HepG2 (cell line): Measurements from ENCODE around the gene ADCY1. TPM values are rescaled to one million over a fixed set of nuclear protein-coding genes. Genes with fewer than 3 reads are reported as not detected.

Source experiments
- ATAC-seq: fragments of 200-7000 bp; cut with Tn5 transposase; 3 replicates; pipeline ENCODE4 v1.9.1; 2020; ENCODE audit warnings: mild to moderate bottlenecking, moderate library complexity
- Bru-seq: library from RNA; stranded (reverse); fragments of 400-500 nt; gene quantifications from one replicate; lab custom pipeline; 2021; lab: Mats Ljungman, UMichigan
- BruChase-seq, 2 experiments: library from RNA; stranded (reverse); fragments of 400-500 nt; gene quantifications; one replicate each; lab custom pipeline; 2021; lab: Mats Ljungman, UMichigan
- BruUV-seq: library from RNA; stranded (reverse); fragments of 400-500 nt; replicated peaks from 2 replicates; lab custom pipeline; 2021; lab: Mats Ljungman, UMichigan
- CTCF ChIA-PET: fragments of 300-600 bp; formaldehyde crosslinking; extraction: SDS; loops from one replicate; lab custom pipeline; 2021; ENCODE audit warnings: low total read pairs, inconsistent platforms, low intra/inter-chr PET ratio; lab: Yijun Ruan, JAX
- POLR2A ChIA-PET: fragments of 350-600 bp; sonication (Branson Sonifier 250); formaldehyde crosslinking; loops from one replicate; lab custom pipeline; 2020; ENCODE audit warnings: antibody characterized with exemption, inconsistent platforms; lab: Yijun Ruan, JAX
- DNase-seq: peaks from one replicate; pipeline ENCODE4 v3.0.0-alpha.2; 2015; ENCODE audit warnings: low spot score
- FAIRE-seq: peaks from 3 replicates; lab custom pipeline; 2011; peaks lifted over from hg19 to GRCh38; lab: Jason Lieb, UNC
- H2AFZ ChIP-seq: one replicate; pipeline ENCODE4 v1.6.1; 2011; ENCODE audit warnings: low read length, inconsistent platforms
- H3K27ac ChIP-seq: fragments of 300-600 bp; 3 replicates; pipeline ENCODE4 v1.8.0; 2011; ENCODE audit warnings: mixed run types, mild to moderate bottlenecking, mixed read lengths, low read length, inconsistent platforms; ENCODE audit not compliant: insufficient read depth; ENCODE audit errors: extremely low read length
- H3K27me3 ChIP-seq, 2 experiments: fragments of 200-600 bp in 1 of 2; 2 replicates in 1 of 2; 3 replicates in 1 of 2; pipeline versions ENCODE4 v1.6.0 to v1.8.0; 2011; ENCODE audit warnings: low read length in 2 of 2, mild to moderate bottlenecking in 2 of 2, moderate library complexity in 2 of 2, inconsistent platforms in 1 of 2; ENCODE audit not compliant: insufficient read depth in 2 of 2, control insufficient read depth in 1 of 2
- H3K36me3 ChIP-seq, 2 experiments: fragments of 200-600 bp in 1 of 2; replicated peaks in 1 of 2; 2 replicates in 1 of 2; 3 replicates in 1 of 2; pipeline versions ENCODE4 v1.5.1 to v1.8.0; 2011; ENCODE audit warnings: low read length in 2 of 2, inconsistent platforms in 1 of 2; ENCODE audit not compliant: insufficient read depth in 2 of 2, control insufficient read depth in 1 of 2
- H3K4me1 ChIP-seq: 2 replicates; pipeline ENCODE4 v1.5.1; 2012; ENCODE audit warnings: low read length, inconsistent platforms; ENCODE audit not compliant: insufficient read depth
- H3K4me2 ChIP-seq: 2 replicates; pipeline ENCODE4 v1.6.0; 2011; ENCODE audit warnings: low read depth, low read length, inconsistent platforms
- H3K4me3 ChIP-seq, 3 experiments: fragments of 200-600 bp in 1 of 3; sonication (generic), shearing (Covaris generic) in 1 of 3; replicated peaks in 1 of 3; 2 replicates each; pipeline ENCODE4 v1.5.1; 2011 to 2016; ENCODE audit warnings: low read length in 3 of 3, inconsistent platforms in 2 of 3, low read depth in 2 of 3, mild to moderate bottlenecking in 2 of 3, control low read depth in 1 of 3, mixed read lengths in 1 of 3; ENCODE audit not compliant: insufficient read depth in 1 of 3
- H3K79me2 ChIP-seq: one replicate; pipeline ENCODE4 v1.6.1; 2011; ENCODE audit warnings: low read length, inconsistent platforms; ENCODE audit not compliant: insufficient read depth
- H3K9ac ChIP-seq: 2 replicates; pipeline ENCODE4 v1.6.0; 2011; ENCODE audit warnings: mild to moderate bottlenecking, low read depth, low read length, inconsistent platforms; ENCODE audit not compliant: insufficient read depth
- H3K9me3 ChIP-seq: 2 replicates; pipeline ENCODE4 v1.5.1; 2012; ENCODE audit warnings: mild to moderate bottlenecking, low read length
- H4K20me1 ChIP-seq: 2 replicates; pipeline ENCODE4 v1.6.0; 2011; ENCODE audit warnings: inconsistent platforms, mild to moderate bottlenecking, low read length, moderate library complexity; ENCODE audit not compliant: insufficient read depth
- EZH2 ChIP-seq: conservative IDR thresholded peaks from 2 replicates; pipeline ENCODE4 v1.6.1; 2012; ENCODE audit warnings: mild to moderate bottlenecking, low read depth, low read length, moderate library complexity
- HDAC6 ChIP-seq: fragments of 200-600 bp; sonication (generic); IDR thresholded peaks from 2 replicates; pipeline ENCODE4 v1.7.0; 2017; ENCODE audit warnings: mild to moderate bottlenecking, antibody characterized with exemption, low read length, low read depth
- KDM5B ChIP-seq: sonication (generic); formaldehyde crosslinking; IDR thresholded peaks from 2 replicates; pipeline ENCODE4 v1.4.0; 2020; ENCODE audit warnings: missing genetic modification reagents, mild to moderate bottlenecking, borderline replicate concordance
- RNF219 ChIP-seq: sonication (generic); formaldehyde crosslinking; IDR thresholded peaks from 2 replicates; pipeline ENCODE4 v1.5.0; 2020; ENCODE audit warnings: mild to moderate bottlenecking, missing genetic modification reagents
- SATB2 ChIP-seq: sonication (generic); formaldehyde crosslinking; IDR thresholded peaks from 2 replicates; pipeline ENCODE4 v1.5.0; 2020; ENCODE audit warnings: missing genetic modification reagents
- ZNF20 ChIP-seq: sonication (generic); formaldehyde crosslinking; IDR thresholded peaks from 2 replicates; pipeline ENCODE4 v1.4.0; 2020; ENCODE audit warnings: mild to moderate bottlenecking, moderate library complexity, missing genetic modification reagents
- ZNF777 ChIP-seq: sonication (generic); formaldehyde crosslinking; IDR thresholded peaks from 2 replicates; pipeline ENCODE4 v1.4.0; 2020; ENCODE audit warnings: missing genetic modification reagents
- ZNF800 ChIP-seq: sonication (generic); formaldehyde crosslinking; IDR thresholded peaks from 2 replicates; pipeline ENCODE4 v1.4.0; 2020; ENCODE audit warnings: missing genetic modification reagents
- WGBS: methylation state at CpG from one replicate; pipeline ENCODE4 v1.1.6; 2017; ENCODE audit warnings: low lambda C conversion rate; 5-methylcytosine and 5-hydroxymethylcytosine counted together
- in situ Hi-C: cut with HindIII; loops from 2 replicates; pipeline ENCODE4 v1.10.0; 2017; ENCODE audit warnings: low pct_unique_long_range_greater_than_20kb; ENCODE audit not compliant: extremely low pct_ligation_motif_present
- intact Hi-C: fragments of 100-400 bp; cut with micrococcal nuclease; formaldehyde crosslinking; loops from one replicate; pipeline ENCODE4 v1.10.0; 2022; ENCODE audit not compliant: unreplicated experiment
- long read RNA-seq, 2 experiments: library from RNA in 1 of 2; library from polyadenylated mRNA in 1 of 2; stranded (forward) in 1 of 2; unstranded in 1 of 2; transcript quantifications; one replicate each; pipeline ENCODE4 v2.0.0, GENCODE V29; 2019 to 2022
- polyA minus RNA-seq, 3 experiments: library from RNA; depleted of rRNA, polyadenylated mRNA; stranded (reverse); fragments of >200 nt; gene quantifications; 2 replicates each; pipeline ENCODE4 v1.2.3, GENCODE V29; 2011; ENCODE audit warnings: low replicate concordance in 1 of 3
- polyA plus RNA-seq, 8 experiments: library from polyadenylated mRNA; depleted of rRNA in 3 of 8; stranded (reverse) in 7 of 8; unstranded in 1 of 8; fragments of >200 nt; fragmentation: Illumina TruSeq in 4 of 8; extraction: Trizol in 4 of 8; gene quantifications; 2 replicates each; pipeline versions ENCODE4 v1.2.1 to v1.2.3, GENCODE V29; 2011 to 2016; ENCODE audit warnings: low read depth in 4 of 8, missing spikeins in 1 of 8, mixed read lengths in 1 of 8; ENCODE audit not compliant: insufficient read depth in 1 of 8
- total RNA-seq, 5 experiments: library from RNA; depleted of rRNA; stranded (reverse); fragments of >200 nt; fragmentation: Illumina TruSeq; extraction: Trizol; gene quantifications; 2 replicates each; pipeline ENCODE4 v1.2.3, GENCODE V29; 2016; ENCODE audit warnings: low read depth in 1 of 5
- TF ChIP-seq, protein P1 (sequence below): sonication (generic); formaldehyde crosslinking; IDR thresholded peaks from 2 replicates; pipeline ENCODE4 v1.5.0; 2020; ENCODE audit warnings: mild to moderate bottlenecking, missing genetic modification reagents

The ADCY1 gene
- total RNA-seq (2016; rRNA removed; fragmentation: Illumina TruSeq; extraction: Trizol) (0.80 and 1.5 TPM in 2 replicates), polyA plus RNA-seq (2011; rRNA removed) (1.0 and 1.2 TPM in 2 replicates), polyA minus RNA-seq (2011; rRNA and poly(A)+ RNA removed; ENCODE audit: low replicate concordance) (1.9 TPM in 1 of 2 replicates, not detected in the other), Bru-seq, nascent RNA (percentile 28 among the genes with signal in this experiment), BruChase-seq, experiment 1, labeled RNA remaining after a 6-hour chase (percentile 32 among the genes with signal in this experiment), BruChase-seq, experiment 2, labeled RNA remaining after a 2-hour chase (percentile 27 among the genes with signal in this experiment)
- total RNA-seq (2016; cell fraction: cytosol; rRNA removed; fragmentation: Illumina TruSeq; extraction: Trizol; ENCODE audit: low read depth): 0.81 and 1.2 TPM in 2 replicates
- total RNA-seq (2016; cell fraction: insoluble cytoplasmic fraction; rRNA removed; fragmentation: Illumina TruSeq; extraction: Trizol): 0.76 and 0.89 TPM in 2 replicates
- total RNA-seq (2016; cell fraction: membrane; rRNA removed; fragmentation: Illumina TruSeq; extraction: Trizol): 1.7 and 1.9 TPM in 2 replicates
- 0.63 and 1.2 TPM in 2 replicates for total RNA-seq (2016; cell fraction: nucleus; rRNA removed; fragmentation: Illumina TruSeq; extraction: Trizol)
- 1.2 and 1.4 TPM in 2 replicates for polyA plus RNA-seq (2011; cell fraction: cytosol; rRNA removed)
- 1.0 TPM in 2 replicates for polyA plus RNA-seq (2011; cell fraction: nucleus; rRNA removed)
- polyA plus RNA-seq (2012): 0.47 and 0.72 TPM in 2 replicates
- polyA plus RNA-seq (2016; cell fraction: cytosol; fragmentation: Illumina TruSeq; extraction: Trizol; ENCODE audit: low read depth): 1.3 TPM in 2 replicates
- 0.51 and 0.62 TPM in 2 replicates for polyA plus RNA-seq (2016; cell fraction: insoluble cytoplasmic fraction; fragmentation: Illumina TruSeq; extraction: Trizol; ENCODE audit: low read depth)
- polyA plus RNA-seq (2016; cell fraction: membrane; fragmentation: Illumina TruSeq; extraction: Trizol; ENCODE audit: low read depth): 1.5 and 1.6 TPM in 2 replicates
- polyA plus RNA-seq (2016; cell fraction: nucleus; fragmentation: Illumina TruSeq; extraction: Trizol; ENCODE audit: insufficient read depth, low read depth): 0.71 and 1.2 TPM in 2 replicates
- polyA minus RNA-seq (2011; cell fraction: cytosol; rRNA and poly(A)+ RNA removed): 0.30 and 0.35 TPM in 2 replicates
- polyA minus RNA-seq (2011; cell fraction: nucleus; rRNA and poly(A)+ RNA removed): 0.64 and 1.6 TPM in 2 replicates
- long read RNA-seq, experiment 1, partial matches to known transcripts: 0 of 2 reads
- long read RNA-seq, experiment 1, other reads (novel, unspliced or antisense): 2 of 2 reads
- long read RNA-seq, experiment 2, partial matches to known transcripts: 3 of 4 reads
- long read RNA-seq, experiment 2, other reads (novel, unspliced or antisense): 0 of 4 reads

DNA sequence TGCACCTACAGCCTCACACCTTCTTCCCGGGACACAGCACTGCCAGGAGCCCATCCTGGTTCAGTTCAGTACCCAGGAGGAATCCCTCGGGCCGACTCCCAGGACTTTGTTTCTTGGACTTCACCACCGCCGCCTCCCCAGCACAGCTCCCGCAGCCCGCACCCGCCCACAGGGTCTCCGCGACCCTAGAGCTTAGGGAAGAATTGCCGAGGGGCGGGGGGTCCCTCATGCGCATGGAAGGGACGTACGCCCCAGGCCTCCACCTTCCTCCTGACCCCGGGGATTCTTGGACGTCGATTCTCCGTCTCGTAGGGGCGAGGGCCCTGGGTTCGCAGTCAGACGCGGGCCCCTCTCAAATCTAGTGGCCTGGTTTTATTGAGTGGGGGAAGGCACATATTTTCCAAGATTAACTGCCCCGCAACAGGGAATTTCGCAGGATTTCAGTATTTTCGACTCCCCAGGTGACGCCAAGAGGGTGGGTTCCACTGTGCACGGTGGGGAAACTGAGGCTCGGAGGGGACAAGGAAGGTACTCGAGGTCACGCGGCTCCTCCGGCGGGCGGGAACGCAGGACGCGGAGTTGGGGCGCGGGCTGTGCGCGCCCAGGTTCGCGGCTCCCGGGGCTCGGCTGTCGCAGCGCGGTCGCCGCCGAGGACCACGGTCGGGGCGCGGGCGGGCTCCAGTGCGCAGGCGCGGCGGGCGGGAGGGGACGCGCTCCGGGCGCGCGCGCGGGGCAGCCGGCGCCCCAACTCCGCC lies at the start of gene ADCY1:
Gene ADCY1, plus strand, starts transcription at position 708 of the 755 bp plus-strand sequence. CDS start 176 bp downstream, outside the sequence.
- Histone ChIP-seq H3K4me3 (peak within 1 kb of the TSS; percentile 42 to 79 (median 53); a peak in 5 of 6 replicates), H2AFZ (no peak within 1 kb of the TSS), H3K27me3 (peaks cover 10 to 67% of the 10 kb centered on the region in 2 experiments), H4K20me1 (no peaks in the 10 kb centered on the region), H3K4me2 (peak within 1 kb of the TSS; percentile 92), H3K4me1 (peaks cover 20% of the 10 kb centered on the region)
- no peak for ATAC-seq
- 23% methylated on average over 18 of the region's 74 CpGs for WGBS
- no TSS peak for BruUV-seq
- intact Hi-C loops: no loop called here
- TF ChIP-seq EZH2 (peak; percentile 93), RNF219 (CRISPR knock-in tag) (no peak), SATB2 (CRISPR knock-in tag) (no peak), ZNF20 (CRISPR knock-in tag) (no peak), ZNF800 (CRISPR knock-in tag) (0 out of 2 replicates have a peak, but pooled peaks have one; percentile 47), KDM5B (CRISPR knock-in tag) (0 out of 2 replicates have a peak, but pooled peaks have one; percentile 22), ZNF777 (peak; percentile 66), HDAC6 (no peak)
- TF ChIP-seq, protein P1, sequence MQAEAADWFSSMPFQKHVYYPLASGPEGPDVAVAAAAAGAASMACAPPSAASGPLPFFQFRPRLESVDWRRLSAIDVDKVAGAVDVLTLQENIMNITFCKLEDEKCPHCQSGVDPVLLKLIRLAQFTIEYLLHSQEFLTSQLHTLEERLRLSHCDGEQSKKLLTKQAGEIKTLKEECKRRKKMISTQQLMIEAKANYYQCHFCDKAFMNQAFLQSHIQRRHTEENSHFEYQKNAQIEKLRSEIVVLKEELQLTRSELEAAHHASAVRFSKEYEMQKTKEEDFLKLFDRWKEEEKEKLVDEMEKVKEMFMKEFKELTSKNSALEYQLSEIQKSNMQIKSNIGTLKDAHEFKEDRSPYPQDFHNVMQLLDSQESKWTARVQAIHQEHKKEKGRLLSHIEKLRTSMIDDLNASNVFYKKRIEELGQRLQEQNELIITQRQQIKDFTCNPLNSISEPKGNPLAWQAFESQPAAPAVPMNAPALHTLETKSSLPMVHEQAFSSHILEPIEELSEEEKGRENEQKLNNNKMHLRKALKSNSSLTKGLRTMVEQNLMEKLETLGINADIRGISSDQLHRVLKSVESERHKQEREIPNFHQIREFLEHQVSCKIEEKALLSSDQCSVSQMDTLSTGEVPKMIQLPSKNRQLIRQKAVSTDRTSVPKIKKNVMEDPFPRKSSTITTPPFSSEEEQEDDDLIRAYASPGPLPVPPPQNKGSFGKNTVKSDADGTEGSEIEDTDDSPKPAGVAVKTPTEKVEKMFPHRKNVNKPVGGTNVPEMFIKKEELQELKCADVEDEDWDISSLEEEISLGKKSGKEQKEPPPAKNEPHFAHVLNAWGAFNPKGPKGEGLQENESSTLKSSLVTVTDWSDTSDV: no peak
- TF ChIP-seq, all 625 proteins: peak for 4
- DNase-seq: no peak
- FAIRE-seq: no peak
- H3K9me3 ChIP-seq: no peaks in the 10 kb centered on the region
- CTCF ChIA-PET: no interaction called here
- no peaks in the 10 kb centered on the region for H3K36me3 ChIP-seq
- 0 out of 2 replicates have a peak within 1 kb of the TSS, but pooled peaks have one; percentile 34 for H3K9ac ChIP-seq
- H3K79me2 ChIP-seq: no peaks in the 10 kb centered on the region
- POLR2A ChIA-PET: no interaction called here
- no peak within 1 kb of the TSS for H3K27ac ChIP-seq
- in situ Hi-C loops: no loop called here
